ENCODE data around the gene KRTAP10-4. TPM values are rescaled to one million over a fixed set of nuclear protein-coding genes. Genes with fewer than 3 reads are reported as not detected.

The KRTAP10-4 gene
- polyA plus RNA-seq, 1 of the 3 experiments (the other 2 are of a cell fraction) = not detected

DNA sequence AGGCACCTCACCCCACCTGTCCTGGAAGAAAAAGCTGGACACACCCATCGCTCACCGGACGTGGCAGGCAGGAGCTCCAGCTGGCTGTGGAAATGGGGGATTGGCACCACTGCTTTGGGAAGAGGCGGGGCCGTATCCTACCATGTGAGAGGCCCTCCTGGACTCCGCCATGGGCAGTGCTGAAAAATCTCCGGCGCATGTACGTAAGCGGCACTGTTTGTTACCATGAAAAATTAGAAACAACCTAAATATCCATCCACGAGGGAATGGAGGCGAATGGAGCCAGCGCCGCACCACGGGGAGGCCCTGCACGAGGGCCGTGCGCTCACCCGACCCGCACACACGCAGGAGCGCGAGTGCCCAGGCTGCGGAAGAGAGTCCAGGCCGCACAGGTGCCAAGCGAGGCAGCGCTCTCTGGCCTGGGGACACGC is 41.4 kb downstream of the KRTAP10-4 start:
- Histone ChIP-seq H3K4me2 (no peak overlapping the region), H3K9me2 (no peaks in the 10 kb centered on the region), H3K9me3 (peaks cover 6% of the 10 kb centered on the region; the same call in 1 of the 2 replicates), H4K20me1 (ENCODE audit: insufficient read depth) (no peaks in the 10 kb centered on the region), H3K4me1 (ENCODE audit: control insufficient read depth in 1 of 2, insufficient read depth in 2 of 2, low read depth in 1 of 2, low read length in 1 of 2) (no peaks in the 10 kb centered on the region), H3K27me3 (ENCODE audit: insufficient read depth) (peaks cover 49% of the 10 kb centered on the region), H3K9ac (no peak overlapping the region), H3K79me2 (ENCODE audit: insufficient read depth) (no peaks in the 10 kb centered on the region), H3K27ac (ENCODE audit: low read depth in 2 of 2, low read length in 1 of 2) (no peak overlapping the region), H3K4me3 (ENCODE audit: low read depth in 2 of 2, low read length in 1 of 2) (no peak overlapping the region), H3F3A (replicated peaks; ENCODE audit: insufficient read depth) (no peaks in the 10 kb centered on the region), H3K36me3 (replicated peaks in 1 of 2; ENCODE audit: control insufficient read depth in 1 of 2, insufficient read depth in 2 of 2, low read length in 1 of 2) (no peaks in the 10 kb centered on the region), H2AFZ (ENCODE audit: low read depth) (no peak overlapping the region)
- TF ChIP-seq, protein P1, sequence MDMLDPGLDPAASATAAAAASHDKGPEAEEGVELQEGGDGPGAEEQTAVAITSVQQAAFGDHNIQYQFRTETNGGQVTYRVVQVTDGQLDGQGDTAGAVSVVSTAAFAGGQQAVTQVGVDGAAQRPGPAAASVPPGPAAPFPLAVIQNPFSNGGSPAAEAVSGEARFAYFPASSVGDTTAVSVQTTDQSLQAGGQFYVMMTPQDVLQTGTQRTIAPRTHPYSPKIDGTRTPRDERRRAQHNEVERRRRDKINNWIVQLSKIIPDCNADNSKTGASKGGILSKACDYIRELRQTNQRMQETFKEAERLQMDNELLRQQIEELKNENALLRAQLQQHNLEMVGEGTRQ (IDR thresholded peaks at IDR 0.05; ENCODE audit: borderline replicate concordance, low read depth, low read length) = no peak
- TF ChIP-seq FOXJ3 (CRISPR knock-in tag; IDR thresholded peaks at IDR 0.05) = no peak
- TF ChIP-seq YY1 (IDR thresholded peaks at IDR 0.05; ENCODE audit: low read depth) = no peak
- TF ChIP-seq NRF1 (IDR thresholded peaks at IDR 0.05; ENCODE audit: low read depth, low read length) = no peak
- TF ChIP-seq FOSL2 (IDR thresholded peaks at IDR 0.05; ENCODE audit: borderline replicate concordance, low read depth) = no peak
- TF ChIP-seq, protein P2, sequence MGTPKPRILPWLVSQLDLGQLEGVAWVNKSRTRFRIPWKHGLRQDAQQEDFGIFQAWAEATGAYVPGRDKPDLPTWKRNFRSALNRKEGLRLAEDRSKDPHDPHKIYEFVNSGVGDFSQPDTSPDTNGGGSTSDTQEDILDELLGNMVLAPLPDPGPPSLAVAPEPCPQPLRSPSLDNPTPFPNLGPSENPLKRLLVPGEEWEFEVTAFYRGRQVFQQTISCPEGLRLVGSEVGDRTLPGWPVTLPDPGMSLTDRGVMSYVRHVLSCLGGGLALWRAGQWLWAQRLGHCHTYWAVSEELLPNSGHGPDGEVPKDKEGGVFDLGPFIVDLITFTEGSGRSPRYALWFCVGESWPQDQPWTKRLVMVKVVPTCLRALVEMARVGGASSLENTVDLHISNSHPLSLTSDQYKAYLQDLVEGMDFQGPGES (IDR thresholded peaks at IDR 0.05; ENCODE audit: low read depth, low read length) = no peak
- no peak for TF ChIP-seq RAD21 (IDR thresholded peaks at IDR 0.05; ENCODE audit: low read length)
- no peak for TF ChIP-seq JUND (IDR thresholded peaks at IDR 0.05)
- no peak for TF ChIP-seq POLR2AphosphoS5 (IDR thresholded peaks at IDR 0.05; ENCODE audit: low read depth, low read length)
- TF ChIP-seq, protein P3, sequence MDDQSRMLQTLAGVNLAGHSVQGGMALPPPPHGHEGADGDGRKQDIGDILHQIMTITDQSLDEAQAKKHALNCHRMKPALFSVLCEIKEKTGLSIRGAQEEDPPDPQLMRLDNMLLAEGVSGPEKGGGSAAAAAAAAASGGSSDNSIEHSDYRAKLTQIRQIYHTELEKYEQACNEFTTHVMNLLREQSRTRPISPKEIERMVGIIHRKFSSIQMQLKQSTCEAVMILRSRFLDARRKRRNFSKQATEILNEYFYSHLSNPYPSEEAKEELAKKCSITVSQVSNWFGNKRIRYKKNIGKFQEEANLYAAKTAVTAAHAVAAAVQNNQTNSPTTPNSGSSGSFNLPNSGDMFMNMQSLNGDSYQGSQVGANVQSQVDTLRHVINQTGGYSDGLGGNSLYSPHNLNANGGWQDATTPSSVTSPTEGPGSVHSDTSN (IDR thresholded peaks at IDR 0.05) = no peak
- TF ChIP-seq RFX5 (IDR thresholded peaks at IDR 0.05; ENCODE audit: low read length) = no peak
- no peak for TF ChIP-seq SMC3 (IDR thresholded peaks at IDR 0.05; ENCODE audit: low read depth, low read length)
- TF ChIP-seq ELF1 (IDR thresholded peaks at IDR 0.05) = no peak
- TF ChIP-seq FOXM1 (IDR thresholded peaks at IDR 0.05; ENCODE audit: low read depth) = no peak
- TF ChIP-seq MXI1 (IDR thresholded peaks at IDR 0.05; ENCODE audit: low read depth, low read length) = no peak
- TF ChIP-seq TAF1 (IDR thresholded peaks at IDR 0.05; ENCODE audit: borderline replicate concordance, low read depth, low read length) = no peak
- no peak for TF ChIP-seq EP300 (IDR thresholded peaks at IDR 0.05; ENCODE audit: borderline replicate concordance in 1 of 2, low read depth in 1 of 2, low read length in 1 of 2)
- TF ChIP-seq CHD2 (IDR thresholded peaks at IDR 0.05; ENCODE audit: low read length, partially characterized antibody) = no peak
- no peak for TF ChIP-seq TCF12 (IDR thresholded peaks at IDR 0.05)
- TF ChIP-seq GABPA (IDR thresholded peaks at IDR 0.05; ENCODE audit: low read depth) = no peak
- ChIA-PET CTCF (no interaction called here), POLR2A (interaction anchor here (0.6 kb wide), 1 partner anchor 259 kb away, joined by 4 read pairs; the partner anchor contains the start of gene PTTG1IP)
- no peak for DNase-seq
- 47% methylated on average over 21 of the region's 28 CpGs for WGBS (ENCODE audit: low lambda C conversion rate)
